ENCODE results near the gene TRMT61A.
A peak's percentile ranks its signal among the peaks of the same experiment; 100 is the strongest.

Gene TRMT61A

DNA sequence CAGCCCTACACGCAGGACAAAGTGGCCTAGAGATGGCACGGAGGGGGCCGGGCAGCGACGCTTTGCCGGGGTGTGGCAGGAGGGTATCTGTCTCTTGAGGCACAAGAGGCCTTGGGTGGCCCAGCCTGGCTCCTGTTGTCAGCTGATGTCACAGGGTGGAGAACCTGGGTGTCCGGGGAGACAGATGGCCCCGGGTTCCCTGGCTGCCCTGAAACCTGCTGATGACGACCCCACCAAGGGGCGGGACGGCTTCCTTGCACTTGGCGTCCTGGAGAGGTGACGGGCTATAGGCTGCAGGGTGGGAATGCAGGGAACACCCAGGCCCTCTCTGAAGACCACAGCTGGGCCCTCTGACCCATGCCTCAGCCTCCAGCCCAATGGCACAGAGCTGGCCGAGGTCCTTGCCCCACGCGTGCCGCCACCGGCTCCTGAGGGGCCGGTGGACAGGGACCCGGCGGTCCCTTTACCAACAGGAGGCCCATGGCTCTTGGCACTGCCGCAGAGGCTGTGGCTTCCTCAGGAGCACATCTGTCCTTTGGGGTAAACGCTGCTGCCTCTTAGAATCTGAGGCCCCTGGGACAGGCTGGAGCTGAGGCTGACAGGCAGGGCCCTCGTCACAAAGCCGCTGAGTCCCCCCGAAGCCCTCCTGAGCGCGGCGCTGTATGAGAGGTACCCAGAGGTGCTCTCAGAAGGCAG is 16.4 kb downstream of the TRMT61A start:
- H3K9ac ChIP-seq (ENCODE audit: low read length), result no peak overlapping the region
- no peak overlapping the region for H2AFZ ChIP-seq (ENCODE audit: low read depth, low read length, severe bottlenecking)
- H3K4me2 ChIP-seq (ENCODE audit: low read depth, low read length, poor library complexity, severe bottlenecking), result no peak overlapping the region
- H3F3A ChIP-seq (ENCODE audit: insufficient read depth), result no peaks in the 10 kb centered on the region
- H3K27me3 ChIP-seq (ENCODE audit: low read length), result no peaks in the 10 kb centered on the region
- no peaks in the 10 kb centered on the region for H3K9me3 ChIP-seq (ENCODE audit: insufficient read depth, low read length)
- H3K36me3 ChIP-seq (ENCODE audit: low read length), result no peaks in the 10 kb centered on the region
- no peak overlapping the region for H3K4me3 ChIP-seq (ENCODE audit: insufficient read depth, low read length, poor library complexity, severe bottlenecking)
- no peak for TF ChIP-seq EZH2phosphoT487 (conservative IDR thresholded peaks at IDR 0.05; ENCODE audit: low read length)
- TF ChIP-seq, protein P1, sequence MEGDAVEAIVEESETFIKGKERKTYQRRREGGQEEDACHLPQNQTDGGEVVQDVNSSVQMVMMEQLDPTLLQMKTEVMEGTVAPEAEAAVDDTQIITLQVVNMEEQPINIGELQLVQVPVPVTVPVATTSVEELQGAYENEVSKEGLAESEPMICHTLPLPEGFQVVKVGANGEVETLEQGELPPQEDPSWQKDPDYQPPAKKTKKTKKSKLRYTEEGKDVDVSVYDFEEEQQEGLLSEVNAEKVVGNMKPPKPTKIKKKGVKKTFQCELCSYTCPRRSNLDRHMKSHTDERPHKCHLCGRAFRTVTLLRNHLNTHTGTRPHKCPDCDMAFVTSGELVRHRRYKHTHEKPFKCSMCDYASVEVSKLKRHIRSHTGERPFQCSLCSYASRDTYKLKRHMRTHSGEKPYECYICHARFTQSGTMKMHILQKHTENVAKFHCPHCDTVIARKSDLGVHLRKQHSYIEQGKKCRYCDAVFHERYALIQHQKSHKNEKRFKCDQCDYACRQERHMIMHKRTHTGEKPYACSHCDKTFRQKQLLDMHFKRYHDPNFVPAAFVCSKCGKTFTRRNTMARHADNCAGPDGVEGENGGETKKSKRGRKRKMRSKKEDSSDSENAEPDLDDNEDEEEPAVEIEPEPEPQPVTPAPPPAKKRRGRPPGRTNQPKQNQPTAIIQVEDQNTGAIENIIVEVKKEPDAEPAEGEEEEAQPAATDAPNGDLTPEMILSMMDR (IDR thresholded peaks at IDR 0.05; ENCODE audit: insufficient read depth, low read length, poor library complexity, severe bottlenecking), result no peak
- H3K79me2 ChIP-seq (ENCODE audit: insufficient read depth, low read length), result no peaks in the 10 kb centered on the region
- H4K20me1 ChIP-seq (ENCODE audit: low read depth, low read length), result no peaks in the 10 kb centered on the region
- H3K9me2 ChIP-seq (replicated peaks; ENCODE audit: insufficient read depth, low read length), result no peaks in the 10 kb centered on the region
- no peak overlapping the region for H3K27ac ChIP-seq (ENCODE audit: low read depth, low read length)

DNA sequence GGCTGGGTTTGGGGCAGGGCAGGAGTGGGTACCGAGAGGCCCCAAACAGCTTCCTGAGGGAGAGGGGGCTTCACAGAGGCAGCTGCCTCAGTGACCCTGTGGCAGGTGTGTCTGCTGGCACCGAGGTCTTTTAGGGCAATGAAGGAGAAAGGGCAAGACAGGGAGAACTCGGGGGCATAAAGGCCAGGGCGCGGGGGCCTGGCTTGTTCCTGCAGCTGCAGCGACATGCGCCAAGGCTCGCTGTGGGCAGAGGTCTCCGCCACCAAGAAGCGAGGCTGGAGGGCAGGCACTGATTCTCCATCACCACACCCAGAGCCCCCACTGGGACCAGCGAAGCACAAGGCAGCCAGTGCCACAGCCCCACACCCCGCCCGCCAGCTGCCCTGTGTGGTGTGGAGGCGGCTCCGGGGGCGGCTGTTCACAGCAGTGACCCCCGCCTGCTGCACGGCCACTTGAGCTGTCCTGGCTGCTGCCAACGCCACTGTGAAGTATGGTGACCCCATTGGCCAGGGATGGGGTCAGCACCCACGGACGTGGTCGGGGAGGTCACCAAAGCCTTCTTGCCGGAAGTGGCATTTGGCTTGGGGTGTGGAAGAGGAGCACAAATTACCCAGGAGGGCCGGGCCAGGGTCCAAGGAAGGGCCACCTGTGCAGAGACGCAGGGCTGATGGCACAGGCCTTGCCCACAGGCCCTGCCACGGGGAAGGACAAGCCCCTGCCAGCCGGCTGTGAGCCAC is 17.1 kb downstream of the TRMT61A start:
- Histone ChIP-seq H3K79me2 (ENCODE audit: insufficient read depth, low read length) (no peaks in the 10 kb centered on the region), H3K4me2 (ENCODE audit: low read depth, low read length, poor library complexity, severe bottlenecking) (no peak overlapping the region), H3K27ac (ENCODE audit: low read depth, low read length) (no peak overlapping the region), H3K4me3 (ENCODE audit: insufficient read depth, low read length, poor library complexity, severe bottlenecking) (no peak overlapping the region), H3K36me3 (ENCODE audit: low read length) (no peaks in the 10 kb centered on the region), H3K9ac (ENCODE audit: low read length) (no peak overlapping the region), H3K9me3 (ENCODE audit: insufficient read depth, low read length) (no peaks in the 10 kb centered on the region), H3F3A (ENCODE audit: insufficient read depth) (no peaks in the 10 kb centered on the region), H4K20me1 (ENCODE audit: low read depth, low read length) (no peaks in the 10 kb centered on the region), H3K9me2 (replicated peaks; ENCODE audit: insufficient read depth, low read length) (no peaks in the 10 kb centered on the region), H2AFZ (ENCODE audit: low read depth, low read length, severe bottlenecking) (no peak overlapping the region), H3K27me3 (ENCODE audit: low read length) (no peaks in the 10 kb centered on the region)
- TF ChIP-seq EZH2phosphoT487 (conservative IDR thresholded peaks at IDR 0.05; ENCODE audit: low read length), result no peak
- TF ChIP-seq, protein P1 (IDR thresholded peaks at IDR 0.05; ENCODE audit: insufficient read depth, low read length, poor library complexity, severe bottlenecking), result no peak

DNA sequence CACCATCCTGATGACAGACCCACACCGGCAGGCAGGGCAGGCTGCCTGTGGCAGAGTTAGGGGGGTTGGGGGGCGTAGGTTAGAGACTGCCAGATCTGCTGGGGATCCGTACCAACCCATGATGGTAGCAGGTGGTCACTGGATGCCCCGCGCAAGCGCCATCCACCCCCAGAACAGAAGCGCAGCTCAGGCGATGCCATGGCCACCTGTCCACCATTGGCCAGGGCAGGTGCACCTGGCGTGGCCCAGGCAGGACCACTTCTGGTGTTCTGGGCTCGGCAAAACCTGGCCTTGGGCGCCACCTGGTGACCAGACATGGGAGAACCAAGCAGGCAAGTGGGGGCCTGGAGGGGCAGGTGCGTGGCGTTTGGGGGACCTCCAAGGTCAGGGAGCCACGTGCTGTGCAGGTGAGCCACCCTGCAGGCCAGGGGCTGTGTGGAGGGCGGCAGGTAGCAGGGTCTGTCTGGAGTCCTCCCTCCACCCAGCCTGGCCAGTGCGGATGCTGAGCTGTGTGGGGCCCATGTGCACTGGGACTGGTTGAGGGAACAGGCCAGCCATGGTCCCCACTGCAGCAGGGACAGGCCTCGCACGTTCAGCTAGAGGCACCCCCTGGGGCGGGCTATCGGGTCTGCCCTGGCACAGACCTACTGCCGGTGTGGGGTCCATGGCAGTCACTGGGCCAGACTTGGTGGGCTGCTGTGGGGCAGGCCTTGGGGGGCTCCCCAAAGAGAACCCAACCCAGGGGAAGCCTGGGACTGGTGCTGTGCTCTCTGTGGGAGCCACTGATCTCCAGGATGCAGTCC is 17.9 kb downstream of the TRMT61A start:
- Histone ChIP-seq H3K27me3 (ENCODE audit: low read length) (no peaks in the 10 kb centered on the region), H3K27ac (ENCODE audit: low read depth, low read length) (no peak overlapping the region), H3F3A (ENCODE audit: insufficient read depth) (no peaks in the 10 kb centered on the region), H2AFZ (ENCODE audit: low read depth, low read length, severe bottlenecking) (no peak overlapping the region), H3K4me3 (ENCODE audit: insufficient read depth, low read length, poor library complexity, severe bottlenecking) (no peak overlapping the region), H3K9me3 (ENCODE audit: insufficient read depth, low read length) (no peaks in the 10 kb centered on the region), H3K9me2 (replicated peaks; ENCODE audit: insufficient read depth, low read length) (no peaks in the 10 kb centered on the region), H3K9ac (ENCODE audit: low read length) (no peak overlapping the region), H4K20me1 (ENCODE audit: low read depth, low read length) (no peaks in the 10 kb centered on the region), H3K4me2 (ENCODE audit: low read depth, low read length, poor library complexity, severe bottlenecking) (no peak overlapping the region), H3K36me3 (ENCODE audit: low read length) (no peaks in the 10 kb centered on the region), H3K79me2 (ENCODE audit: insufficient read depth, low read length) (no peaks in the 10 kb centered on the region)
- no peak for TF ChIP-seq EZH2phosphoT487 (conservative IDR thresholded peaks at IDR 0.05; ENCODE audit: low read length)
- TF ChIP-seq, protein P1 (IDR thresholded peaks at IDR 0.05; ENCODE audit: insufficient read depth, low read length, poor library complexity, severe bottlenecking), result peak; percentile 89

All from SU-DHL-6 (cell line).